ENCODE measurements around the gene AKAP1.

Gene AKAP1

GRCh38 chr17:57125406-57125805, 40.4 kb downstream of the AKAP1 start:
- no peak for TF ChIP-seq CTCF (conservative IDR thresholded peaks at IDR 0.05; ENCODE audit: low read depth, low read length)
- no peak for DNase-seq (ENCODE audit: low read depth)
- H3K4me3 ChIP-seq (ENCODE audit: low read depth, low read length): no peak overlapping the region

GRCh38 chr17:57125866-57126265, 40.8 kb downstream of the AKAP1 start:
- no peak overlapping the region for H3K4me3 ChIP-seq (ENCODE audit: low read depth, low read length)
- TF ChIP-seq CTCF (conservative IDR thresholded peaks at IDR 0.05; ENCODE audit: low read depth, low read length): no peak
- no peak for DNase-seq (ENCODE audit: low read depth)

- H3K4me3 ChIP-seq (ENCODE audit: low read depth, low read length): peak overlapping the region; percentile 32
- TF ChIP-seq CTCF (conservative IDR thresholded peaks at IDR 0.05; ENCODE audit: low read depth, low read length): peak; percentile 82
- DNase-seq (ENCODE audit: low read depth): peak; percentile 87
These were observed 45.8 kb downstream of the AKAP1 start for GRCh38 chr17:57130708-57131461.

GRCh38 chr17:57132663-57133062, 47.6 kb downstream of the AKAP1 start:
- no peak overlapping the region for H3K4me3 ChIP-seq (ENCODE audit: low read depth, low read length)
- DNase-seq (ENCODE audit: low read depth): no peak
- no peak for TF ChIP-seq CTCF (conservative IDR thresholded peaks at IDR 0.05; ENCODE audit: low read depth, low read length)

- no peak for DNase-seq (ENCODE audit: low read depth)
- TF ChIP-seq CTCF (conservative IDR thresholded peaks at IDR 0.05; ENCODE audit: low read depth, low read length): no peak
These were observed 48.4 kb downstream of the AKAP1 start for GRCh38 chr17:57133486-57133885.

GRCh38 chr17:57135026-57135788, 50.2 kb downstream of the AKAP1 start:
- no peak for TF ChIP-seq CTCF (conservative IDR thresholded peaks at IDR 0.05; ENCODE audit: low read depth, low read length)
- DNase-seq (ENCODE audit: low read depth): no peak
- H3K4me3 ChIP-seq (ENCODE audit: low read depth, low read length): no peak overlapping the region

More at GRCh38 chr17:57133486-57133885, 48.4 kb downstream of the AKAP1 start:
- no peak overlapping the region for H3K4me3 ChIP-seq (ENCODE audit: low read depth, low read length)

All from choroid plexus epithelial cell (primary cell).